AML-193 (cell line): ENCODE data around the gene NME7.
"Not testable (repeated sequence)": the region's sequence is repeated elsewhere in the genome, so short reads cannot be mapped to it uniquely, and the experiment has no call there.

ENCODE experiments used
- DNase-seq, 2 experiments: peaks; one replicate each; lab custom pipeline; 2025; lab: John Stamatoyannopoulos, UW

The NME7 gene

GRCh38 chr1:169367686-169368405 is at the start of gene NME7, which contains the start of gene BLZF1:
NME7 (minus strand) TSS chr1:169367797; CDS start chr1:169367710, 87 bp downstream.
BLZF1 (plus strand) TSS chr1:169368195; CDS start chr1:169369523, 1,328 bp downstream.
- DNase-seq, result peak; percentile 95 to 97

- no peak for DNase-seq
Measured at GRCh38 chr1:169414952-169415351, 47.4 kb upstream of the NME7 start.

GRCh38 chr1:169408340-169408739 is 40.7 kb upstream of the NME7 start:
- DNase-seq, result not testable (repeated sequence)

GRCh38 chr1:169402578-169402977 is 35.0 kb upstream of the NME7 start:
- not testable (repeated sequence) for DNase-seq

- no peak for DNase-seq
Measured at GRCh38 chr1:169395955-169396354, 28.4 kb upstream of the NME7 start.

GRCh38 chr1:169392406-169392805 is 24.8 kb upstream of the NME7 start:
- peak; percentile 82 to 84 for DNase-seq

- DNase-seq, result no peak
Measured at GRCh38 chr1:169390303-169390702, 22.7 kb upstream of the NME7 start.

- DNase-seq, result no peak
Measured at GRCh38 chr1:169387399-169387798, 19.8 kb upstream of the NME7 start.

- DNase-seq, result no peak
Measured at GRCh38 chr1:169383449-169383848, 15.9 kb upstream of the NME7 start.

GRCh38 chr1:169381162-169381561 is 13.6 kb upstream of the NME7 start:
- DNase-seq, result no peak

GRCh38 chr1:169371404-169371803 is 3.8 kb upstream of the NME7 start:
- DNase-seq, result peak; percentile 82 to 91

- peak in 1 of 2 experiments; percentile 30 for DNase-seq
Measured at GRCh38 chr1:169368406-169368769, 791 bp upstream of the NME7 start.

- peak in 1 of 2 experiments; percentile 37 for DNase-seq
Measured at GRCh38 chr1:169367096-169367685, 406 bp downstream of the NME7 start.

GRCh38 chr1:169364948-169365347 is 2.6 kb downstream of the NME7 start:
- no peak for DNase-seq

GRCh38 chr1:169363046-169363730 is 4.4 kb downstream of the NME7 start:
- peak; percentile 28 to 51 for DNase-seq

GRCh38 chr1:169361281-169361680 is 6.3 kb downstream of the NME7 start:
- no peak for DNase-seq

GRCh38 chr1:169360415-169360814 is 7.2 kb downstream of the NME7 start:
- DNase-seq, result no peak

- peak; percentile 65 to 68 for DNase-seq
Measured at GRCh38 chr1:169348383-169349036, 19.1 kb downstream of the NME7 start.

- no peak for DNase-seq
Measured at GRCh38 chr1:169347688-169348382, 19.8 kb downstream of the NME7 start.

GRCh38 chr1:169346036-169346589 is 21.5 kb downstream of the NME7 start:
- DNase-seq, result no peak

GRCh38 chr1:169345511-169345910 is 22.1 kb downstream of the NME7 start:
- no peak for DNase-seq
